Neural cell (in vitro differentiated cells): Measurements from ENCODE around the gene FBXO7. TPM values are rescaled to one million over a fixed set of nuclear protein-coding genes. Genes with fewer than 3 reads are reported as not detected.

Source experiments
- H2AFZ ChIP-seq: fragments of 200-600, 300-800 bp; sonication (generic), shearing (Covaris generic); 2 replicates; pipeline ENCODE4 v1.6.0; 2014; ENCODE audit warnings: low read depth, mild to moderate bottlenecking, antibody characterized with exemption, low read length, moderate library complexity
- H3F3A ChIP-seq: fragments of 200-600 bp; shearing (Covaris generic); 2 replicates; pipeline ENCODE4 v1.6.1; 2016; ENCODE audit warnings: mild to moderate bottlenecking, moderate library complexity, mixed read lengths, antibody characterized with exemption, low read length; ENCODE audit not compliant: insufficient read depth, poor library complexity, severe bottlenecking
- H3K27ac ChIP-seq: fragments of 200-600, 300-800 bp; sonication (generic), shearing (Covaris generic); 2 replicates; pipeline ENCODE4 v1.5.1; 2014; ENCODE audit warnings: mild to moderate bottlenecking, low read length, moderate library complexity
- H3K27me3 ChIP-seq: fragments of 300-800, 200-600 bp; sonication (generic), shearing (Covaris generic); 2 replicates; pipeline ENCODE4 v1.6.0; 2014; ENCODE audit warnings: mild to moderate bottlenecking, low read depth, low read length, moderate library complexity; ENCODE audit not compliant: insufficient read depth
- H3K36me3 ChIP-seq: fragments of 300-800, 200-600 bp; sonication (generic), shearing (Covaris generic); 2 replicates; pipeline ENCODE4 v1.5.1; 2014; ENCODE audit warnings: mild to moderate bottlenecking, antibody characterized with exemption, low read length, moderate library complexity; ENCODE audit not compliant: insufficient read depth
- H3K4me2 ChIP-seq: fragments of 300-800, 200-600 bp; sonication (generic), shearing (Covaris generic); 2 replicates; pipeline ENCODE4 v1.6.0; 2014; ENCODE audit warnings: mild to moderate bottlenecking, low read length
- H3K4me3 ChIP-seq: fragments of 300-800, 200-600 bp; sonication (generic), shearing (Covaris generic); 2 replicates; pipeline ENCODE4 v1.5.1; 2014; ENCODE audit warnings: mild to moderate bottlenecking, low read length, moderate library complexity
- H3K79me2 ChIP-seq: fragments of 200-600 bp; shearing (Covaris generic); replicated peaks from 2 replicates; pipeline ENCODE4 v1.6.0; 2014; ENCODE audit warnings: mild to moderate bottlenecking, low read length, moderate library complexity; ENCODE audit not compliant: insufficient read depth
- H3K9ac ChIP-seq: fragments of 300-800, 200-600 bp; sonication (generic), shearing (Covaris generic); 2 replicates; pipeline ENCODE4 v1.6.1; 2016; ENCODE audit warnings: mild to moderate bottlenecking, low read length, mixed read lengths
- H3K9me2 ChIP-seq: fragments of 200-600 bp; shearing (Covaris generic); 2 replicates; pipeline ENCODE4 v1.6.1; 2016; ENCODE audit warnings: mild to moderate bottlenecking, low read length, mixed read lengths; ENCODE audit not compliant: insufficient read depth
- H3K9me3 ChIP-seq: fragments of 200-600, 300-800 bp; sonication (generic), shearing (Covaris generic); 2 replicates; pipeline ENCODE4 v1.6.1; 2016; ENCODE audit warnings: mild to moderate bottlenecking, mixed run types, low read length, moderate library complexity, mixed read lengths
- H4K20me1 ChIP-seq: fragments of 200-600 bp; shearing (Covaris generic); 2 replicates; pipeline ENCODE4 v1.6.1; 2016; ENCODE audit warnings: mild to moderate bottlenecking, mixed run types; ENCODE audit not compliant: insufficient read depth
- EP300 ChIP-seq: fragments of 450-650 bp; conservative IDR thresholded peaks from 2 replicates; pipeline ENCODE4 v1.6.1; 2014; ENCODE audit warnings: antibody characterized with exemption, mild to moderate bottlenecking, moderate library complexity; ENCODE audit not compliant: poor library complexity, severe bottlenecking
- EZH2 ChIP-seq: fragments of 200-600, 300-800 bp; shearing (Covaris generic), sonication (generic); IDR thresholded peaks from 2 replicates; pipeline ENCODE4 v1.6.1; 2014; ENCODE audit warnings: antibody characterized with exemption, low read length, borderline replicate concordance, mild to moderate bottlenecking; ENCODE audit not compliant: insufficient read depth, poor library complexity, severe bottlenecking
- MXI1 ChIP-seq: fragments of 450-650 bp; conservative IDR thresholded peaks from 2 replicates; pipeline ENCODE4 v1.6.1; 2014; ENCODE audit warnings: antibody characterized with exemption, mild to moderate bottlenecking; ENCODE audit not compliant: poor library complexity, severe bottlenecking
- POLR2AphosphoS5 ChIP-seq: IDR thresholded peaks from 2 replicates; pipeline ENCODE4 v1.6.1; 2012
- RAD21 ChIP-seq: fragments of 450-650 bp; conservative IDR thresholded peaks from 2 replicates; pipeline ENCODE4 v1.6.1; 2014; ENCODE audit warnings: antibody characterized with exemption, mild to moderate bottlenecking, moderate library complexity
- SMC3 ChIP-seq: fragments of 450-650 bp; conservative IDR thresholded peaks from 2 replicates; pipeline ENCODE4 v1.6.1; 2014; ENCODE audit warnings: antibody characterized with exemption, mild to moderate bottlenecking, moderate library complexity; ENCODE audit not compliant: poor library complexity
- TAF1 ChIP-seq: IDR thresholded peaks from 2 replicates; pipeline ENCODE4 v1.6.1; 2012; ENCODE audit warnings: low read depth
- polyA plus RNA-seq: library from polyadenylated mRNA; depleted of rRNA; stranded (reverse); fragments of >200 nt; gene quantifications from 2 replicates; pipeline ENCODE4 v1.2.3, GENCODE V29; 2014
- TF ChIP-seq, protein P1 (sequence below): IDR thresholded peaks from 2 replicates; pipeline ENCODE4 v1.6.1; 2012; ENCODE audit warnings: borderline replicate concordance
- TF ChIP-seq, protein P2 (sequence below): fragments of 450-650 bp; IDR thresholded peaks from 2 replicates; pipeline ENCODE4 v1.5.1; 2014; ENCODE audit warnings: antibody characterized with exemption, mild to moderate bottlenecking, moderate library complexity; ENCODE audit not compliant: poor library complexity, severe bottlenecking

FBXO7 gene
- polyA plus RNA-seq, 1 donor from 2014 or later, result 51.2 TPM

DNA sequence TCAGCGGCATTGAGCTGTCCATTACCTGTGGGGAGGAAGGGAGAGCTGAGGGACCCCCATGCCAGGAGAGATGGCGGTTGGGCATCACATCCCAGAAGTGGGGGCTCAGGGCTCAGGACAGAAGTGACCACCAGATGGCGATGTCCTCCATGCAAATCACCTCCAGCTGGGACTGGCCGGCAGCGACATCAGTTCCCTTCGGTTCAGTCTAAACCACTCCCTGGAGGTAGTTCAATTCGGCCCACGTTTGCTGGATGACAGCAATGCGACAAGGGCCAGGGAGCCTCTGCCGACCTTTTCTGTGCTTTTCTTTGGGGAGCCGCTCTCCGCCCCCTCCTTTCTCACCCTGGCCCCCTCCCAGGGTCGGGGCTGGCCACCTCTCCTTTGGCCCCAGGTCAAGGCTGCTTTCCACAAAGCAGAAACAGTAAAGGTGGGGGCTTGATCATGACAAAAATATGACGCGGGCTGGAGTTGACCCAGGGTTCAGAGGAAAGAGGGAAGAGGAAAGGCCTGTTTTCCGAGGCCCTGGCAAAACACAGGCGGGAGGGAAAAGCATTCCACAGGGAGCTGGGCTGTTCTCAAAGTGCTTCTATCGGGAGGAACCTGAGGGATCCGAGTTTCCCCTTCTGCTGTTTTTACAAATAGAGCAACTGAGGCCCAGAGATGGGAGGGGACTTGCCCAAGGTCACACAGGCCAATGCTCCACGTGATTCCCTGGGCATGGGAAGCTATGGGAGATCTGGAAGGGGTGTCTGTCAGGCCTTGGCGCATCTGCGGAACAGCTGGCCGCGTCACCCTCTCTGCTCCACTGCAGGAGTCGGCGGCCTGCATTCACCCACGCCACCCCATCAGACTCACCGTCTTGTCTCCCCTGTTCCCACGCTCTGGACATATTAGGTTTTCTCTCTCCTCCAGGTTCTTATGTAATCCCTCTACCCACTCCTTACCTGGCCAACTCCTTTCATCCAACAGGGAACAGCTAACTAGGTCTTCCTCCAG, 54.7 kb downstream of the FBXO7 start:
- no peak overlapping the region for H2AFZ ChIP-seq
- H4K20me1 ChIP-seq, result no peaks in the 10 kb centered on the region
- H3K4me3 ChIP-seq, result no peak overlapping the region

DNA sequence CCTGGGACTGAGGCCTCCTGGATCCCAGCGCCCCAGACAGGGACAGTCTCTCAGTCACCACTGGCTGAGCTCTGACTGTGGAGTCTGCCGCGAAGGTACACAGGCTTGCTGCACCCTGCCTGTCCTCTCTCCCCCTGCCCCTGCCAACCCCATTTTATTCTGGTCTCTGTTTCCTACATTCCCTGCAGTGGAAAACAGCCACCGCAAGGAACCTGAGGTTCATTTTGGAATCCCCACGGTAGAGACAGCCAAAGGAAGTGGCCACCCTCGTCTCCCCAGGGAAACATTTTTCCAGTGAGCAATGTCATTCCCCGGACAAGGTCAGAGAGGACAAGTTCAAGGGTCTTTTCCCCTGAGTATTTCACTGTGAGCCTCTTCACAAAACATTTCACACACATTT, 56.6 kb downstream of the FBXO7 start:
- Histone ChIP-seq H3F3A (no peaks in the 10 kb centered on the region), H3K4me3 (no peak overlapping the region), H3K9me3 (no peaks in the 10 kb centered on the region), H3K27ac (no peak overlapping the region), H3K36me3 (no peaks in the 10 kb centered on the region), H3K79me2 (no peaks in the 10 kb centered on the region), H4K20me1 (no peaks in the 10 kb centered on the region), H3K9me2 (no peaks in the 10 kb centered on the region), H3K9ac (no peak overlapping the region), H3K27me3 (no peaks in the 10 kb centered on the region), H3K4me2 (no peak overlapping the region), H2AFZ (no peak overlapping the region)
- TF ChIP-seq, protein P1, sequence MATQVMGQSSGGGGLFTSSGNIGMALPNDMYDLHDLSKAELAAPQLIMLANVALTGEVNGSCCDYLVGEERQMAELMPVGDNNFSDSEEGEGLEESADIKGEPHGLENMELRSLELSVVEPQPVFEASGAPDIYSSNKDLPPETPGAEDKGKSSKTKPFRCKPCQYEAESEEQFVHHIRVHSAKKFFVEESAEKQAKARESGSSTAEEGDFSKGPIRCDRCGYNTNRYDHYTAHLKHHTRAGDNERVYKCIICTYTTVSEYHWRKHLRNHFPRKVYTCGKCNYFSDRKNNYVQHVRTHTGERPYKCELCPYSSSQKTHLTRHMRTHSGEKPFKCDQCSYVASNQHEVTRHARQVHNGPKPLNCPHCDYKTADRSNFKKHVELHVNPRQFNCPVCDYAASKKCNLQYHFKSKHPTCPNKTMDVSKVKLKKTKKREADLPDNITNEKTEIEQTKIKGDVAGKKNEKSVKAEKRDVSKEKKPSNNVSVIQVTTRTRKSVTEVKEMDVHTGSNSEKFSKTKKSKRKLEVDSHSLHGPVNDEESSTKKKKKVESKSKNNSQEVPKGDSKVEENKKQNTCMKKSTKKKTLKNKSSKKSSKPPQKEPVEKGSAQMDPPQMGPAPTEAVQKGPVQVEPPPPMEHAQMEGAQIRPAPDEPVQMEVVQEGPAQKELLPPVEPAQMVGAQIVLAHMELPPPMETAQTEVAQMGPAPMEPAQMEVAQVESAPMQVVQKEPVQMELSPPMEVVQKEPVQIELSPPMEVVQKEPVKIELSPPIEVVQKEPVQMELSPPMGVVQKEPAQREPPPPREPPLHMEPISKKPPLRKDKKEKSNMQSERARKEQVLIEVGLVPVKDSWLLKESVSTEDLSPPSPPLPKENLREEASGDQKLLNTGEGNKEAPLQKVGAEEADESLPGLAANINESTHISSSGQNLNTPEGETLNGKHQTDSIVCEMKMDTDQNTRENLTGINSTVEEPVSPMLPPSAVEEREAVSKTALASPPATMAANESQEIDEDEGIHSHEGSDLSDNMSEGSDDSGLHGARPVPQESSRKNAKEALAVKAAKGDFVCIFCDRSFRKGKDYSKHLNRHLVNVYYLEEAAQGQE, result no peak
- TF ChIP-seq RAD21 (no peak), POLR2AphosphoS5 (no peak), EZH2 (no peak)

More for the DNA sequence above, 54.7 kb downstream of the FBXO7 start:
- Histone ChIP-seq H3K27ac (no peak overlapping the region), H3K9me2 (no peaks in the 10 kb centered on the region), H3K79me2 (no peaks in the 10 kb centered on the region), H3F3A (no peaks in the 10 kb centered on the region), H3K9me3 (no peaks in the 10 kb centered on the region), H3K36me3 (no peaks in the 10 kb centered on the region), H3K9ac (no peak overlapping the region), H3K4me2 (no peak overlapping the region), H3K27me3 (no peaks in the 10 kb centered on the region)
- TF ChIP-seq POLR2AphosphoS5, result no peak
- TF ChIP-seq SMC3, result peak; percentile 80
- TF ChIP-seq MXI1, result no peak
- TF ChIP-seq EZH2, result no peak
- TF ChIP-seq, protein P2, sequence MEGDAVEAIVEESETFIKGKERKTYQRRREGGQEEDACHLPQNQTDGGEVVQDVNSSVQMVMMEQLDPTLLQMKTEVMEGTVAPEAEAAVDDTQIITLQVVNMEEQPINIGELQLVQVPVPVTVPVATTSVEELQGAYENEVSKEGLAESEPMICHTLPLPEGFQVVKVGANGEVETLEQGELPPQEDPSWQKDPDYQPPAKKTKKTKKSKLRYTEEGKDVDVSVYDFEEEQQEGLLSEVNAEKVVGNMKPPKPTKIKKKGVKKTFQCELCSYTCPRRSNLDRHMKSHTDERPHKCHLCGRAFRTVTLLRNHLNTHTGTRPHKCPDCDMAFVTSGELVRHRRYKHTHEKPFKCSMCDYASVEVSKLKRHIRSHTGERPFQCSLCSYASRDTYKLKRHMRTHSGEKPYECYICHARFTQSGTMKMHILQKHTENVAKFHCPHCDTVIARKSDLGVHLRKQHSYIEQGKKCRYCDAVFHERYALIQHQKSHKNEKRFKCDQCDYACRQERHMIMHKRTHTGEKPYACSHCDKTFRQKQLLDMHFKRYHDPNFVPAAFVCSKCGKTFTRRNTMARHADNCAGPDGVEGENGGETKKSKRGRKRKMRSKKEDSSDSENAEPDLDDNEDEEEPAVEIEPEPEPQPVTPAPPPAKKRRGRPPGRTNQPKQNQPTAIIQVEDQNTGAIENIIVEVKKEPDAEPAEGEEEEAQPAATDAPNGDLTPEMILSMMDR, result peak; percentile 66
- TF ChIP-seq EP300, result no peak
- TF ChIP-seq, protein P1, result no peak
- peak; percentile 72 for TF ChIP-seq RAD21
- no peak for TF ChIP-seq TAF1
